Upper lobe of left lung (tissue), 6 donors: ENCODE measurements around the gene PYHIN1. TPM values are rescaled to one million over a fixed set of nuclear protein-coding genes. Genes with fewer than 3 reads are reported as not detected.
A peak's percentile ranks its signal among the peaks of the same experiment; 100 is the strongest.

Source experiments
- ATAC-seq, 2 donors: fragments of 200-7000 bp; cut with Tn5 transposase; one replicate each; pipeline ENCODE4 v1.9.1; 2022; ENCODE audit warnings: mild to moderate bottlenecking in 2 of 2, moderate library complexity in 2 of 2; ENCODE audit not compliant: low FRiP score in 2 of 2
- DNase-seq, 2 donors: peaks; one replicate each; pipeline ENCODE4 v3.0.0-alpha.2; 2019 to 2020
- H3K27ac ChIP-seq, 4 donors: fragments of 200-600 bp; sonication (generic); one replicate each; pipeline ENCODE4 v1.5.1; 2016 to 2019
- H3K27me3 ChIP-seq, 4 donors: fragments of 200-600 bp; sonication (generic); one replicate each; pipeline ENCODE4 v1.5.1; 2017 to 2019
- H3K36me3 ChIP-seq, 4 donors: fragments of 200-600 bp; sonication (generic); one replicate each; pipeline ENCODE4 v1.5.1; 2016 to 2019
- H3K4me1 ChIP-seq, 4 donors: fragments of 200-600 bp; sonication (generic); one replicate each; pipeline ENCODE4 v1.5.1; 2018 to 2019
- H3K4me3 ChIP-seq, 4 donors: fragments of 200-600 bp; sonication (generic); one replicate each; pipeline ENCODE4 v1.5.1; 2017 to 2019; ENCODE audit warnings: mild to moderate bottlenecking in 2 of 4, moderate library complexity in 1 of 4
- H3K9me3 ChIP-seq, 4 donors: fragments of 200-600 bp; sonication (generic); one replicate each; pipeline ENCODE4 v1.5.1; 2018 to 2019
- CTCF ChIP-seq, 6 experiments: fragments of 450-650 bp in 4 of 6; fragments of 200-600 bp in 2 of 6; sonication (generic) in 2 of 6; IDR thresholded peaks; one replicate each; pipeline ENCODE4 v1.5.1; 2016 to 2019; ENCODE audit warnings: antibody characterized with exemption in 6 of 6
- EP300 ChIP-seq, 4 donors: sonication (generic); formaldehyde crosslinking; IDR thresholded peaks; one replicate each; pipeline ENCODE4 v1.5.1; 2017; ENCODE audit warnings: antibody characterized with exemption in 4 of 4, control low read depth in 2 of 4
- POLR2A ChIP-seq, 4 donors: fragments of 450-650 bp; IDR thresholded peaks; one replicate each; pipeline ENCODE4 v1.5.1; 2016 to 2017; ENCODE audit warnings: antibody characterized with exemption in 4 of 4, mild to moderate bottlenecking in 2 of 4
- POLR2AphosphoS5 ChIP-seq, 2 donors: sonication (generic); formaldehyde crosslinking; IDR thresholded peaks; one replicate each; pipeline ENCODE4 v1.5.1; 2017; ENCODE audit warnings: antibody characterized with exemption in 2 of 2
- WGBS, 2 donors: methylation state at CpG; one replicate each; pipeline ENCODE4 v1.1.5; 2017 to 2018; 5-methylcytosine and 5-hydroxymethylcytosine counted together
- total RNA-seq, 6 donors: library from RNA; depleted of rRNA in 4 of 6; stranded (reverse); fragments of >200 nt in 4 of 6; gene quantifications; one replicate each; pipeline versions ENCODE4 v1.1.0 to v1.2.1, GENCODE V29; 2016 to 2021
- donor health status: DM: no; HTN: no; CAD: no; lungs with moderate emphysema.
- donor health status: DM: no; HTN: yes; CAD: no; lungs with severe emphysema.

The PYHIN1 gene
- total RNA-seq, 6 donors from 2014 or later: 1.8 to 14.2 (median 5.6) TPM

GRCh38 chr1:158998037-158998780 is 66.9 kb downstream of the PYHIN1 start:
- H3K36me3 ChIP-seq: no peaks in the 10 kb centered on the region
- peak overlapping the region in 3 of 4 donors; percentile 32 to 46 (median 46) for H3K4me3 ChIP-seq
- TF ChIP-seq POLR2AphosphoS5 (IDR thresholded peaks at IDR 0.05) (no peak), POLR2A (IDR thresholded peaks at IDR 0.05) (no peak), CTCF (IDR thresholded peaks at IDR 0.05) (no peak), EP300 (IDR thresholded peaks at IDR 0.05) (no peak)
- 41% methylated on average over 6 of the region's 6 CpGs for WGBS, 2 donors
- ATAC-seq (peak in 1 of 2 donors; percentile 7), DNase-seq (no peak)
- H3K27me3 ChIP-seq: no peaks in the 10 kb centered on the region
- H3K27ac ChIP-seq: peak overlapping the region in 1 of 4 donors; percentile 82
- peaks cover 10 to 25% (median 15%) of the 10 kb centered on the region in 4 donors for H3K4me1 ChIP-seq
- H3K9me3 ChIP-seq: no peaks in the 10 kb centered on the region

- no peaks in the 10 kb centered on the region for H3K36me3 ChIP-seq
- peaks cover 10 to 25% (median 15%) of the 10 kb centered on the region in 4 donors for H3K4me1 ChIP-seq
- H3K4me3 ChIP-seq: peak overlapping the region in 3 of 4 donors; percentile 32 to 46 (median 46)
- peak; percentile 81 to 83 for ATAC-seq
- no peak for TF ChIP-seq POLR2AphosphoS5 (IDR thresholded peaks at IDR 0.05)
- peak; percentile 75 to 95 (median 88) for TF ChIP-seq CTCF (IDR thresholded peaks at IDR 0.05)
- H3K9me3 ChIP-seq: no peaks in the 10 kb centered on the region
- peak overlapping the region; percentile 79 to 83 (median 82) for H3K27ac ChIP-seq
- 16 to 29% methylated on average over 13 of the region's 13 CpGs for WGBS, 2 donors
- peak; percentile 34 to 90 for DNase-seq
- no peaks in the 10 kb centered on the region for H3K27me3 ChIP-seq
Observed at GRCh38 chr1:158998781-158999161, 67.4 kb downstream of the PYHIN1 start.

- peak; percentile 90 to 92 for ATAC-seq
- TF ChIP-seq CTCF (IDR thresholded peaks at IDR 0.05) (peak in 1 of 6 experiments; percentile 10), POLR2AphosphoS5 (IDR thresholded peaks at IDR 0.05) (peak; percentile 77 to 85), EP300 (IDR thresholded peaks at IDR 0.05) (peak in 2 of 4 donors; percentile 1 to 46), POLR2A (IDR thresholded peaks at IDR 0.05) (peak in 3 of 4 donors; percentile 36 to 63 (median 62))
- H3K9me3 ChIP-seq: no peaks in the 10 kb centered on the region
- no peaks in the 10 kb centered on the region for H3K27me3 ChIP-seq
- no peaks in the 10 kb centered on the region for H3K36me3 ChIP-seq
- peak overlapping the region; percentile 82 to 91 (median 83) for H3K27ac ChIP-seq
- peak in 1 of 2 donors; percentile 63 for DNase-seq
- 16 to 28% methylated on average over 11 of the region's 11 CpGs for WGBS, 2 donors
- peaks cover 10 to 25% (median 15%) of the 10 kb centered on the region in 4 donors for H3K4me1 ChIP-seq
- H3K4me3 ChIP-seq: peak overlapping the region; percentile 9 to 46 (median 39)
Observed at GRCh38 chr1:158999316-159000069, 68.1 kb downstream of the PYHIN1 start.

GRCh38 chr1:159000070-159000409 is 68.7 kb downstream of the PYHIN1 start:
- ATAC-seq (peak in 1 of 2 donors; percentile 33), DNase-seq (no peak)
- Histone ChIP-seq H3K27ac (peak overlapping the region; percentile 82 to 91 (median 83)), H3K9me3 (no peaks in the 10 kb centered on the region), H3K27me3 (no peaks in the 10 kb centered on the region), H3K4me1 (peaks cover 12 to 28% (median 15%) of the 10 kb centered on the region in 4 donors), H3K4me3 (peak overlapping the region; percentile 9 to 46 (median 39)), H3K36me3 (no peaks in the 10 kb centered on the region)
- WGBS, 2 donors: 28 to 32% methylated on average over 6 of the region's 6 CpGs
- TF ChIP-seq POLR2A (IDR thresholded peaks at IDR 0.05) (no peak), EP300 (IDR thresholded peaks at IDR 0.05) (no peak), CTCF (IDR thresholded peaks at IDR 0.05) (no peak), POLR2AphosphoS5 (IDR thresholded peaks at IDR 0.05) (no peak)
